Neural progenitor cell (in vitro differentiated cells): ENCODE measurements around the gene EOGT.

Source experiments
- CTCF ChIP-seq: fragments of 200-600 bp; sonication (generic); IDR thresholded peaks from 2 replicates; pipeline ENCODE4 v1.5.1; 2017; ENCODE audit warnings: antibody characterized with exemption, mild to moderate bottlenecking
- EZH2 ChIP-seq: fragments of 200-600 bp; sonication (generic); IDR thresholded peaks from 2 replicates; pipeline ENCODE4 v1.6.1; 2017; ENCODE audit warnings: antibody characterized with exemption, mild to moderate bottlenecking, moderate library complexity
- EZH2phosphoT487 ChIP-seq: fragments of 200-600 bp; sonication (generic); IDR thresholded peaks from 2 replicates; pipeline ENCODE4 v1.6.1; 2017; ENCODE audit warnings: antibody characterized with exemption

GRCh38 chr3:68999605-69000004, 13.9 kb downstream of the EOGT start:
- no peak for TF ChIP-seq CTCF
- no peak for TF ChIP-seq EZH2
- TF ChIP-seq EZH2phosphoT487, result no peak
